ENCODE measurements around the gene THAP9. TPM values are rescaled to one million over a fixed set of nuclear protein-coding genes. Genes with fewer than 3 reads are reported as not detected.

The THAP9 gene
- total RNA-seq, 1 experiment from 2014 or later = 7.9 TPM

DNA sequence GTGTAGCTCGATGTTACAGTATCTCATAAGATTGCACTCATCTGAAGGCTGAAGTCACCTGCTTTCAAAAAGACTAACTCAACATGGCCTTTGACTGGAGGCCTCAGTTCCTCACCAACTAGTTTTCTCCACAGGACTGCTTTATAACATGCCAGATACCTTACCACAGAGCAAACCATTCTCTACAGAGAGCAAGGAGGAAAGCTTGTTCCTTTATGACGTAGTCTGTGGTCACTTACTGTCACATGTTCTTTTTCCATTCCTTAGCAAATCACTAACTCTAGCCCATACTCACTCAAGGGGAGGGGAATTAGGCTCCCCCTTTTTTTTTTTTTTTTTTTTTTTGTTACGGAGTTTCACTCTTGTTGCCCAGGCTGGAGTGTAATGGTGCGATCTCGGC is 3.2 kb downstream of the THAP9 start:
- Histone ChIP-seq H3K36me3 (ENCODE audit: control insufficient read depth, insufficient read depth, low read length) (no peaks in the 10 kb centered on the region), H3K9me3 (no peaks in the 10 kb centered on the region), H3K27me3 (replicated peaks; ENCODE audit: control insufficient read depth, insufficient read depth, low read length) (no peaks in the 10 kb centered on the region), H3K4me1 (no peaks in the 10 kb centered on the region), H3K4me3 (ENCODE audit: low read depth, low read length) (no peak overlapping the region)
- H3K4me3 Mint-ChIP-seq (ENCODE audit: unreplicated experiment) = no peak overlapping the region
- intact Hi-C loops (cut with micrococcal nuclease; ENCODE audit: unreplicated experiment) = loop anchor here (10.0 kb wide), 1 partner anchor 381 kb away; the partner anchor contains the start of gene COQ2
- ChIA-PET CTCF (no interaction called here), POLR2A (no interaction called here)
- H3K4me1 Mint-ChIP-seq (ENCODE audit: low read depth, unreplicated experiment) = no peaks in the 10 kb centered on the region
- no peak for TF ChIP-seq CTCF (IDR thresholded peaks at IDR 0.05; ENCODE audit: insufficient read depth in 1 of 2, low read depth in 1 of 2, low read length in 1 of 2, severe bottlenecking in 1 of 2, unreplicated experiment in 1 of 2)
- H3K27ac Mint-ChIP-seq (ENCODE audit: unreplicated experiment) = no peak overlapping the region
- no peaks in the 10 kb centered on the region for H3K9me3 Mint-ChIP-seq (ENCODE audit: unreplicated experiment)
- H3K36me3 Mint-ChIP-seq (ENCODE audit: insufficient read depth, unreplicated experiment) = peaks cover under 1% of the 10 kb centered on the region
- H3K27me3 Mint-ChIP-seq (ENCODE audit: insufficient read depth, unreplicated experiment) = no peaks in the 10 kb centered on the region
- no TSS peak for BruUV-seq (replicated peaks)
- DNase-seq = no peak

GRCh38 chr4:82905205-82905604 is 4.7 kb downstream of the THAP9 start:
- POLR2A ChIA-PET = no interaction called here
- no peak for DNase-seq
- Mint-ChIP-seq H3K9me3 (ENCODE audit: unreplicated experiment) (no peaks in the 10 kb centered on the region), H3K4me1 (ENCODE audit: low read depth, unreplicated experiment) (no peaks in the 10 kb centered on the region), H3K36me3 (ENCODE audit: insufficient read depth, unreplicated experiment) (no peaks in the 10 kb centered on the region), H3K4me3 (ENCODE audit: unreplicated experiment) (no peak overlapping the region), H3K27ac (ENCODE audit: unreplicated experiment) (no peak overlapping the region), H3K27me3 (ENCODE audit: insufficient read depth, unreplicated experiment) (no peaks in the 10 kb centered on the region)
- Histone ChIP-seq H3K9me3 (no peaks in the 10 kb centered on the region), H3K4me1 (no peaks in the 10 kb centered on the region), H3K36me3 (ENCODE audit: control insufficient read depth, insufficient read depth, low read length) (no peaks in the 10 kb centered on the region), H3K4me3 (ENCODE audit: low read depth, low read length) (no peak overlapping the region), H3K27me3 (replicated peaks; ENCODE audit: control insufficient read depth, insufficient read depth, low read length) (no peaks in the 10 kb centered on the region)
- intact Hi-C loops (cut with micrococcal nuclease; ENCODE audit: unreplicated experiment) = loop anchor here (10.0 kb wide), 1 partner anchor 380 kb away; the partner anchor contains the start of gene COQ2
- CTCF ChIA-PET = no interaction called here
- BruUV-seq (replicated peaks) = no TSS peak
- TF ChIP-seq CTCF (IDR thresholded peaks at IDR 0.05; ENCODE audit: insufficient read depth in 1 of 2, low read depth in 1 of 2, low read length in 1 of 2, severe bottlenecking in 1 of 2, unreplicated experiment in 1 of 2) = no peak

- Mint-ChIP-seq H3K9me3 (ENCODE audit: unreplicated experiment) (no peaks in the 10 kb centered on the region), H3K4me1 (ENCODE audit: low read depth, unreplicated experiment) (no peaks in the 10 kb centered on the region), H3K4me3 (ENCODE audit: unreplicated experiment) (no peak overlapping the region), H3K27ac (ENCODE audit: unreplicated experiment) (no peak overlapping the region), H3K27me3 (ENCODE audit: insufficient read depth, unreplicated experiment) (no peaks in the 10 kb centered on the region), H3K36me3 (ENCODE audit: insufficient read depth, unreplicated experiment) (no peaks in the 10 kb centered on the region)
- no TSS peak for BruUV-seq (replicated peaks)
- H3K27me3 ChIP-seq (replicated peaks; ENCODE audit: control insufficient read depth, insufficient read depth, low read length) = no peaks in the 10 kb centered on the region
- POLR2A ChIA-PET = no interaction called here
- no peak for DNase-seq
- CTCF ChIA-PET = no interaction called here
- H3K4me1 ChIP-seq = no peaks in the 10 kb centered on the region
- intact Hi-C loops (cut with micrococcal nuclease; ENCODE audit: unreplicated experiment) = loop anchor here (10.0 kb wide), 1 partner anchor 378 kb away; the partner anchor contains the start of gene COQ2
- peaks cover 2% of the 10 kb centered on the region; the same call in 1 of the 2 replicates for H3K36me3 ChIP-seq (ENCODE audit: control insufficient read depth, insufficient read depth, low read length)
- no peak for TF ChIP-seq CTCF (IDR thresholded peaks at IDR 0.05; ENCODE audit: insufficient read depth in 1 of 2, low read depth in 1 of 2, low read length in 1 of 2, severe bottlenecking in 1 of 2, unreplicated experiment in 1 of 2)
- H3K9me3 ChIP-seq = no peaks in the 10 kb centered on the region
- H3K4me3 ChIP-seq (ENCODE audit: low read depth, low read length) = no peak overlapping the region
Observed at GRCh38 chr4:82906469-82906868, 5.9 kb downstream of the THAP9 start.
